HG02970 (cell line): ENCODE measurements around the gene TEX11.
"Not testable (repeated sequence)": the region's sequence is repeated elsewhere in the genome, so short reads cannot be mapped to it uniquely, and the experiment has no call there.

ENCODE experiments used
- ATAC-seq: cut with Tn5 transposase; IDR thresholded peaks from one replicate; pipeline ENCODE4 v1.9.1; 2021; ENCODE audit warnings: mild to moderate bottlenecking, moderate library complexity, moderate number of reproducible peaks; ENCODE audit not compliant: unreplicated experiment, low FRiP score

TEX11 gene

DNA sequence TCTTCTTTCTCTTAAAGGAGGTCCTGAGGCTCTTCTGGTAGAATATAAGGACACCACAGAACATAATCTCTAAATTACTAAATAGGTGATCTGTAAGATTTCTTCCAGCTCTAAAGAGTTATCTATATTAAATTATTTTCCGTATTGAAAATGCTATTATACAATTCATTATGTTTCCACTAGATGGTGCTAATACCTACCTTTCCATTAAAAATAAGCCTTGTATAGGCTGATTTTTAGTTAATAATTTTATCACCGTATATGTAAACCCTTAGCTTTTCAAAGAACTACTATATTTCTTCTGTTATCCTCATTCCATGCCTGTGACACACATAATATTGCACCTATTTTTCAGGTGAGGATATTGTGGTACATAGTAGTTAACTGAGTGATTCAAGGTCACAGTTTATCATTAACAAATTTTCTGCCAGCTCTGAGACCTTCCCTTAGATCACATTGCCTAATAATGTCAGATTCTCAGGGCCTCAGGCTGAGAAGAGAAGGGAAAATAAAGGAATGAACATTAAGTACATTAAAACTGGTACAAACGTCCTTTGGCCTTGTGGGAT lies 138.8 kb downstream of the TEX11 start:
- no peak for ATAC-seq

DNA sequence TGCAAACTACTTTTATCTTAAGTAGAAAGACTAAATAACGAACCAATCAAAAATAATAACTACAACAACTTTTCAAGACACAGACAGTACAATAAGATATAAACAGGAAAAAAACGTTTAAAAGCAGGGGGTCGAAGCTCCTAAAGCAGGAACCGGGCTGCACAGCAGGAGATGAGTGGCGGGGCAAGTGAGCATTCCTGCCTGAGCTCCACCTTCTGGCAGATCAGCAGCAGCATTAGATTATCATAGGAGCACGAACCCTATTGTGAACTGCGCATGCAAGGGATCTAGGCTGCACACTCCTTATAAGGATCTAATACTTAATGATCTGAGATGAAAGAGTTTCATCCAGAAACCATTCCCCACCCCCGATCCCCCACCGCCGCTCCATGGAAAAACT lies 146.2 kb downstream of the TEX11 start:
- ATAC-seq = no peak

DNA sequence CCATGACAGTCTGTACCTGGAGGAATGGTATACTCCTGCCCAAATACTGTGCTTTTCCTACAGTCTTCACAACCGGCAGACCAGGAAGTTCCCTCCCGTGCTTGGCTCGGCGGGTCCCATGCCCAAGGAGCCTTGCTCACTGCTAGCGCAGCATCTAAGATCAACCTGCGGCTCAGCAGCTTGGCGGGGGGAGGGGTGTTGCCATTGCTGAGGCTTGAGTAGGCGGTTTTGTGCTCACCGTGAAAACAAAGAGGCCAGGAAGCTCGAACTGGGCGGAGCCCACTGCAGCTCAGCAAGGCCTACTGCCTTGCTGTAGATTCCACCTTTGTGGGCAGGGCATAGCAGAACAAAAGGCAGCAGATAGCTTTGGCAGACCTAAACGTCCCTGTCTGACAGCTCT lies 152.7 kb downstream of the TEX11 start:
- ATAC-seq = no peak

DNA sequence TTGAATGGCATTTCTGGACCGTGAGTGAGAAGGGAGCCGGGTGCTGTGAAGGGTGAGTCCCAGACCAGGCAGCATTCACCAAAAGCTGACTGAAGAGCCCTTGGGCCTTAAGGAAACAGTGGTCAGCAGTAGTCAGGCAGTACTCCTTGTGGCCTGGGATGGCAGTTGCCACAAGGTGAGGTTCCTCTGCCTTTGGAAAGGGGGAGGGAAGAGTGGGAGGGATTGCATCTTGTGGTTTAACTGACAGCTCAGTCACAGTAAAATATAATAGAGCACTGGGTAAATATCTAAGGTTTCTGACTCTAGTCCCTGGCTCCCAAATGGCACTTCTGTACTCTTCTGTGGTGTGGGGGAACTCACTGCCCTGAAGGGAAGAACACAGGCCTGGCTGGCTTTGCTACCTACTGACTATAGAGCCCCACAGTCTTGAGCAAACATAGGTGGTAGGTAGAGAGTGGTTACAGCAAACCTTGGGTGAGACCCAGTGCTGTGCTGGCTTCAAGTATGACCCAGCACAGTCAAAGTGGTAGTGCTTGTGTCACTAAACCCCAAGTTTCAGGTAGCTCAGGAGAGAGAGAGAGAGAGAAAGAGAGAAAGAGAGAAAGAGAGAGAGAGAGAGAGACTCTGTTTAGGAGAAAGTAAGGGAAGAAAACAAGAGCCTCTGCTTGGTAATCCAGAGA lies 154.2 kb downstream of the TEX11 start:
- ATAC-seq = no peak

DNA sequence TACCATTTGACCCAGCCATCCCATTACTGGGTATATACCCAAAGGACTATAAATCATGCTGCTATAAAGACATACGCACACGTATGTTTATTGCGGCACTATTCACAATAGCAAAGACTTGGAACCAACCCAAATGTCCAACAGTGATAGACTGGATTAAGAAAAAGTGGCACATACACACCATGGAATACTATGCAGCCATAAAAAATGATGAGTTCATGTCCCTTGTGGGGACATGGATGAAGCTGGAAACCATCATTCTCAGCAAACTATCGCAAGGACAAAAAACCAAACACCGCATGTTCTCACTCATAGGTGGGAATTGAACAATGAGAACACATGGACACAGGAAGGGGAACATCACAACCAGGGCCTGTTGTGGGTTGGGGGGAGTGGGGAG lies 174.7 kb downstream of the TEX11 start:
- not testable (repeated sequence) for ATAC-seq

DNA sequence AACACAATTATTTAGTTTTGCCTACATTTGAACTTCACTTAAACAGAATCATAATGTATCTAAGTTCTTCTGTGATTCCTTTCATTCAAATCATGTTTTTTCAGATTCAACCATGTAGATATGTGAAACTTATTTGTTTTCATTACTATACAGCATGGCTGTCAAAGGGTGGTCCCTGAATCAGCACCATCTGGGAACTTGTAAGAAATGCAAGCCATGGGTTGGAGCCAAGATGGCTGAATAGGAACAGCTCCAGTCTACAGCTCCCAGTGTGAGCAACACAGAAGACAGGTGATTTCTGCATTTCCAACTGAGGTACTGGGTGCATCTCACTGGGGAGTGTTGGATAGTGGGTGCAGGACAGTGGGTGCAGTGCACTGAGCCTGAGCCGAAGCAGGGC lies 180.6 kb downstream of the TEX11 start:
- not testable (repeated sequence) for ATAC-seq

DNA sequence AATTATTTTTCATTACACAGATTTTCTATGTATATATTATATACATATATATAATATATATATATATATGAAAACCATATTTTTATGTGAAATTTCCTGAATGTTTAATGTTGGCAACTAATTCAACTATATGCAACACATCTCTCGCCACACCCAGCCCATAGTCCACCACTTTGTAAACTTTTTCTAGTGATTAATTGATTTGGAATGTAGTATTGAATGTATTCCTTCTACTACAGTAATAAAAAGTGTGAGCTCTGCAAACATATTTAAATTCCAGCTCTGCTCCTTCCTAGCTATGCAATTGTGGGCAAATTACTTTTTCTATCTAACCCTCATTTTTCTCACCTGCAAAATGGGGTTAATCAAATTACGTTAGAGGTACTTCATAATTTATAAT lies 187.8 kb downstream of the TEX11 start:
- no peak for ATAC-seq

DNA sequence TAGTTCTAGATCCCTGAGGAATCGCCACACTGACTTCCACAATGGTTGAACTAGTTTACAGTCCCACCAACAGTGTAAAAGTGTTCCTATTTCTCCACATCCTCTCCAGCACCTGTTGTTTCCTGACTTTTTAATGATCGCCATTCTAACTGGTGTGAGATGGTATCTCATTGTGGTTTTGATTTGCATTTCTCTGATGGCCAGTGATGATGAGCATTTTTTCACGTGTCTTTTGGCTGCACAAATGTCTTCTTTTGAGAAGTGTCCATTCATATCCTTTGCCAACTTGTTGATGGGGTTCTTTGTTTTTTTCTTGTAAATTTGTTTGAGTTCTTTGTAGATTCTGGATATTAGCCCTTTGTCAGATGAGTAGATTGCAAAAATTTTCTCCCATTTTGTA lies 197.2 kb downstream of the TEX11 start:
- not testable (repeated sequence) for ATAC-seq

DNA sequence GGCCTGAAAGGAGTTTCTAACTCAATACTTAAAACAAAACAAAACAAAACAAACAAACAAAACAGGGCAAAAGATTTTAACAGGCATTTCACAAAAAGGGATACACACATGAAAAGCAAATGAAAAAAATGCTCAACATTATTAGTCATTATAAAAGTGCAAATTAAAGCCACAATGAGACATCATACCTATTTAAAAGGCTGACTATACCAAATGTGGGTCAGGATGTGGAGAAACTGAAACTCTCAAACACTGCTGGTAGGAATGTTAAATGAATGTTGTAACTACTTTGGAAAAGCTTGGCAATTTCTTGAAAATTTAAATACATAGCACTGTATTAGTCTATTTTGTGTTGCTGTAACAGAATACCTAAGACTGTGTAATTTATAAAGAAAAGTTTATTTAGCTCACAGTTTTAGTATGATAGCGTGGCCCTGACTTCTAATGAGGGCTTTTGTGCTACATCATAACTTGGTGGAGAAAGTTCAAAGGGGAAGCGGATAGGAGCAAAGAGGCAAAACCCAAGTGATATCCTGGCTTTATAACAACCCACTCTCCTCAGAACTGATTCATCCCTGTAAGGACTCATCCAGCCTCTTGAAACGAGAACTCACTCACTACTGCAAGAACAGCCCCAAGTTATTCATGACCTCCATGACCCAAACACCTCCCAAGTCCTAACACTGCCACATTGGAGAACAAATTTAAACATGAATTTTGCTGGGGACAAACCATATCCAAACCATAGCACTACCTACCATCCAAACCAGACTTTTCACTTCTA lies 214.0 kb downstream of the TEX11 start:
- ATAC-seq = no peak

DNA sequence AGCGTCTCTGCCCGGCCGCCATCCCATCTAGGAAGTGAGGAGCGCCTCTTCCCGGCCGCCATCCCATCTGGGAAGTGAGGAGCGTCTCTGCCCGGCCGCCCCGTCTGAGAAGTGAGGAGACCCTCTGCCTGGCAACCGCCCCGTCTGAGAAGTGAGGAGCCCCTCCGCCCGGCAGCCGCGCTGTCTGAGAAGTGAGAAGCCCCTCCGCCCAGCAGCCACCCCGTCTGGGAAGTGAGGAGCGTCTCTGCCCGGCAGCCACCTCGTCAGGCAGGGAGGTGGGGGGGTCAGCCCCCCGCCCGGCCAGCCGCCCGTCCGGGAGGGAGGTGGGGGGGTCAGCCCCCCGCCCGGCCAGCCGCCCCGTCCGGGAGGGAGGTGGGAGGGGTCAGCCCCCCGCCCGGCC lies 229.1 kb downstream of the TEX11 start:
- not testable (repeated sequence) for ATAC-seq

DNA sequence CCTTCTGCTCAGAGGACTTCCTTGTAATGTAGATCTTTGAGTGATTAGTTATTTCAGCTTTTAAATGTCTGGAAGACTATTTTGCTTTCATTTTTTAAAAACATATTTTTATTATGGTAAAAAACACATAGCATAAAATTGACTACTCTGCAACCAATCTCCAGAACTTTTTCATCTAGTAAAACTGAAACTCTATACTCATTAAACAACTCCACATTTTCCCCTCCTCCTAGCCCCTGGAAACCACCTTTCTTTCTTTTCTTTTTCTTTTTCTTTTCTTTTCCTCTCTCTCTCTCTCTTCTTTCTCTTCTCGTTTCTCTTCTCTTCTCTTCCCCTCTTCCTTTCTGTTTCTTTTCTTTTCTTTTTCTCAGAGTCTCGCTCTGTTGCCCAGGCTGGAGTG lies 233.2 kb downstream of the TEX11 start:
- no peak for ATAC-seq

DNA sequence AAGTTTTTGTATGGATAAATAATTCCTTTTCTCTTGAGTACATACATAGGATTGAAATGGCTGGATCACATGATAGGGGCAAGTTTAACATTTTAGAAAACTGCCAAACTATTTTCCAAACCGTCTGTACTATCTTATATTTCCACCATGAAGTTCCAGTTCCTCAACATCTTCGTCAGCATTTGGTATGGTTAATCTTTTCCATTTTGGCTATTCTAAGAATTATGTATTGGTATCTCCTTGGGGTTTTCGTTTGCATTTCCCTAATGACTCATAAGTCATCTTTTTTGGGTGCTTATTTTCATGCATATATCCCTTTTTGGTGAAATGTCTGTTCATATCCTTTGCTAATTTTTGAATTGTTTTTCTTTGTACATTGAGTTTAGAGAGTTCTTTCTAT lies 236.2 kb downstream of the TEX11 start:
- no peak for ATAC-seq

DNA sequence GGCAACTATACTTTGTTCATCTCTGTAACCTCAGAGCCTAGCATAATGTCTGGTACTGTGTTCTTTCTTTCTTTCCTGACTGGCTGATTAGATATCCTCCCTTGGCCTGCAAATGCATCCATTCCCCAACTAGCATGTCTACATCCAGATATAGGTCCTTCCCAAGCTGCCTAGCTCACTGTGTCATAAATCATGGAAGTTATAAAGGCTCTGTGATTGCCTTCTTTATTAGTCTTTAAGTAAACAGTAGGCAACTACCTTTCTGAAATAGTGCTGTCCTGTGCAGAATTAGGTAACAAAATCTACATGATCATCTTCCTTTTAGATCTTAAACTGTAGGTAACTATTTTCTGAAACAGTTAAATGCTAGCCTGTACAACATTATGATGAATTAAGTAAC lies 239.4 kb downstream of the TEX11 start:
- no peak for ATAC-seq

DNA sequence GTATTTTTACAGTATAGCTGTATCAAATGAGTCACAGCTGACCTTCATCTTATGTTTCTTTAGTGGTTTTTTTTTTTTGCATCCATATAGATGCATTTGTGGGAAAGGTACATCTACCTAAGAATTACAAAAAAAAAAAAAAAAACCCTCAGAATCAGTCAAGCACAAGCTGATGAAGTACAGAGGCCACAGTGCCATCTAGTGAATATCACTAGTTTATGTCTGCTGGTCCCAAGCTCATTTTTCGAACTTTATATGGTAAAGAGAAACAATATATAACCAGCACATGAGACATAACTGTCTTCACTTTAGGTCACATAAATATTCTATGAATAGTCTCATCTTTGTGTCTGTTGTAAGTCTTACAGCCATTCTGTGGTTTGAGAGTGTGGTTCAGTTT lies 243.8 kb downstream of the TEX11 start:
- no peak for ATAC-seq

DNA sequence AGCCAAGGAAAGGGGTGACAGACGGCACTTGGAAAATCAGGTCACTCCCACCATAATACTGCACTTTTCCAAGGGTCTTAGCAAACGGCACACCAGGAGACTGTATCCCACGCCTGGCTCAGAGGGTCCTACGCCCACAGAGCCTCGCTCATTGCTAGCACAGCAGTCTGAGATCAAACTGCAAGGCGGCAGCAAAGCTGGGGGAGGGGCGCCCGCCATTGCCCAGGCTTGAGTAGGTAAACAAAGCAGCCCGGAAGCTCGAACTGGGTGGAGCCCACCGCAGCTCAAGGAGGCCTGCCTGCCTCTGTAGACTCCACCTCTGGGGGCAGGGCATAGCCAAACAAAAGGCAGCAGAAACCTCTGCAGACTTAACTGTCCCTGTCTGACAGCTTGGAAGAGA lies 247.4 kb downstream of the TEX11 start:
- not testable (repeated sequence) for ATAC-seq

DNA sequence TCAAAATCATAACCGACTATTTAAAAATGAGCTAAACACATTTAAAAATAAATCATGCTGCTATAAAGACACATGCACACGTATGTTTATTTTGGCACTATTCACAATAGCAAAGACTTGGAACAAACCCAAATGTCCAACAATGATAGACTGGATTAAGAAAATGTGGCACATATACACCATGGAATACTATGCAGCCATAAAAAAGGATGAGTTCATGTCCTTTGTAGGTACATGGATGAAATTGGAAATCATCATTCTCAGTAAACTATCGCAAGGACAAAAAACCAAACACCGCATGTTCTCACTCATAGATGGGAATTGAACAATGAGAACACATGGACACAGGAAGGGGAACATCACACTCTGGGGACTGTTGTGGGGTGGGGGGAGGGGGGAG lies 251.0 kb downstream of the TEX11 start:
- ATAC-seq = not testable (repeated sequence)

DNA sequence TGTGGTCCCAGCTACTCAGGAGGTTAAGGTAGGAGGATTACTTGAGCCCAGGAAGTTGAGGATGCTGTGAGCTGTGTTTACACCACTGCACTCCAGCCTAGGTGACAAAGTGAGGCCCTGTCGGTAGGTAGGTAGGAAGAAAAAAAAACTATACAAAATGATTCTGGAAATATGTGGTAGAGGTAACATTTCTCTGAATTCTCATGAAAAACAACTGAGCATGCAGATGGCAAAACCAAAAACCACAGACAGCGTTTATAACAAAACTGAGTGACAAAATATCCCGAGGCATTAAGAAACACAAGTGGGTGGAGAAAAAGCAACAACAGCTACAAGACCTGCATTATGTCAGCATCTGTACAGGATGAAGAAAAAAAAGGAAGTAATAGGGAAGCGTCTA lies 252.2 kb downstream of the TEX11 start:
- ATAC-seq = no peak

DNA sequence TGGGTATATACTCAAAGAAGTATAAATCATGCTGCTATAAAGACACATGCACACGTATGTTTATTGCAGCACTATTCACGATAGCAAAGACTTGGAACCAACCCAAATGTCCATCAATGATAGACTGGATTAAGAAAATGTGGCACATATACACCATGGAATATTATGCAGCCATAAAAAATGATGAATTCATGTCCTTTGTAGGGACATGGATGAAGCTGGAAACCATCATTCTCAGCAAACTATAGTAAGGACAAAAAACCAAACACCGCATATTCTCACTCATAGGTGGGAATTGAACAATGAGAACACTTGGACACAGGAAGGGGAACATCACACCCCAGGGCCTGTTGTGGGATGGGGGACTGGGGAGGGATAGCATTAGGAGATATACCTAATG lies 260.6 kb downstream of the TEX11 start:
- ATAC-seq = not testable (repeated sequence)

DNA sequence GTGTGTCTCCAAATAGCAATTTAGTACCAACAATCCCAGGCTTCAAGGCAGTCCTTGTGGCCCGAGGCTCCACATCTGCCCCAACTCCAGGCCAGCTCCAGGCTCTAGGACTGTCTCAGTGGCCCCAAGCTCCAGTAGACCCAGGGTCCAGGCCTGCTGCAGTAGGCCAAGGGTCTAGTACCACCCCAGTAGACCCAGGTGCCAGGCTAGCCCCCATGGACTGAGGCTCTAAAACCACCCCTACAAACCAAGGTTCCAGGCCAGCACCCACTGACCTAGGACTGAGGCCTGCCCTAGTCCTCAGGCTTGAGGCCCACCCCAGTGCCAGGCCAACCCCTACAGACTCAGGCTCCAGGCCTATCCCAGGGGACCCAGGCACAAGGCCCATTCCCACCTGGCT lies 272.3 kb downstream of the TEX11 start:
- no peak for ATAC-seq

DNA sequence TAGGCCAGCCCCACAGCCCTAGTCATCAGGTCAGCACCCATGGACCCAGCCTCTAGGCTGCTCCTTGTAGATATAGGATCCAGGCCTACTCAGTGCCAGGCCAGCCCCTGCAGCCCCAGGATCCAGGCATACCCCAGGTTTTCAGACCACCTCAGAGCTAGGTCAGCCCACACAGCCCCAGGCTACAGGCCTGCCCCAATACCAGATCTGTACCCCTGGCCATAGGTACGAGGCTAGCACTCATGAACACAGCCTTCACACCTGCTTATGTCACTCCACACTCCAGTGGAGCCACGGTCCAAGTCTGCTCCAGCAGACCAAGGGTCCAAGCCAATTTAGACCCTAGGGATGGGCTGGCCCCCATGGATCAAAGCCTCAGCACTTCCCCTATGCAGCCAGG lies 272.8 kb downstream of the TEX11 start:
- ATAC-seq = no peak

DNA sequence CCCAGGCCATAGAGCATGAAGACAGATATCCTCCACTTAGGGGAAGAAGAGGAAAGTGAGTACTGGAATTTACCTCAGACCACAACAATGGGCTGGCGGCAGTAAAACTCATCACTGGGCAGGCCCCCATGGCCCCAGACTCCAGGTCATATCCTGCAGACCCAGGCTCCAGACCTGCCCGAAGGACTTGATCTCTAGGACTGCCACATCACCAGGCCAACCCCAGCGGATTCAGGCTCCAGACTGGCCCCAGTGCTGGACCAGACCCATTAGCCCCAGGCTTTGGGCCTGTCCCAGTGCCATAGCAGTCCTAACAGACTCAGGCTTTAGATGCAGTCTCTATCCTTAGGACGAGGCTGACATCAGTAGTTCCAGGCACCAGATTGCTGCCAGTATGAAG lies 273.3 kb downstream of the TEX11 start:
- ATAC-seq = no peak

DNA sequence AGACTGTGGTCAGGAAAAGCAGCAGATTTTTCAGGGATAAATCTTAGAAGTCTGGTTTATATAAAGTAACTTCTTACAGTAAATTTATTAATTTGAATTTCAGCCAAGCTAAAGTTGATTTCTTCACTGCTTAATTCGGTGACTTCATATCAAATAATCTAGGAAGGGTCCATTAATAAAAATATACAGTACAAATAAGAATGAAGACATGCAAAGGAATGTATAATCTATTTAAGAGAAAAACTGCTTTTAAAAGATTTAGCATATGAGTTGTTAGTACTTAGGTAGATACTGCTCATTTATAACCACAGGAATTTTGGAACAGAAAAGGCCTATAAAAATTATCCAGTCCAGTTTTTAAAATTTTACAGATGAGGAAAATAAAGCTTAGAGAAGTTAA lies 286.8 kb downstream of the TEX11 start:
- no peak for ATAC-seq
